GM12875 (cell line): ENCODE data around the gene AWAT2.
"Not testable (repeated sequence)": the region's sequence is repeated elsewhere in the genome, so short reads cannot be mapped to it uniquely, and the experiment has no call there.

Source experiments
- H3K4me3 ChIP-seq: one replicate; pipeline ENCODE4 v1.5.1; 2011; ENCODE audit warnings: low read depth, low read length, control low read depth
- TF ChIP-seq, protein P1 (sequence below): IDR thresholded peaks from 2 replicates; pipeline ENCODE4 v1.5.1; 2011; ENCODE audit warnings: low read depth, mild to moderate bottlenecking, control low read depth, inconsistent platforms, low read length, moderate library complexity, borderline replicate concordance; ENCODE audit not compliant: insufficient read depth

The AWAT2 gene

DNA sequence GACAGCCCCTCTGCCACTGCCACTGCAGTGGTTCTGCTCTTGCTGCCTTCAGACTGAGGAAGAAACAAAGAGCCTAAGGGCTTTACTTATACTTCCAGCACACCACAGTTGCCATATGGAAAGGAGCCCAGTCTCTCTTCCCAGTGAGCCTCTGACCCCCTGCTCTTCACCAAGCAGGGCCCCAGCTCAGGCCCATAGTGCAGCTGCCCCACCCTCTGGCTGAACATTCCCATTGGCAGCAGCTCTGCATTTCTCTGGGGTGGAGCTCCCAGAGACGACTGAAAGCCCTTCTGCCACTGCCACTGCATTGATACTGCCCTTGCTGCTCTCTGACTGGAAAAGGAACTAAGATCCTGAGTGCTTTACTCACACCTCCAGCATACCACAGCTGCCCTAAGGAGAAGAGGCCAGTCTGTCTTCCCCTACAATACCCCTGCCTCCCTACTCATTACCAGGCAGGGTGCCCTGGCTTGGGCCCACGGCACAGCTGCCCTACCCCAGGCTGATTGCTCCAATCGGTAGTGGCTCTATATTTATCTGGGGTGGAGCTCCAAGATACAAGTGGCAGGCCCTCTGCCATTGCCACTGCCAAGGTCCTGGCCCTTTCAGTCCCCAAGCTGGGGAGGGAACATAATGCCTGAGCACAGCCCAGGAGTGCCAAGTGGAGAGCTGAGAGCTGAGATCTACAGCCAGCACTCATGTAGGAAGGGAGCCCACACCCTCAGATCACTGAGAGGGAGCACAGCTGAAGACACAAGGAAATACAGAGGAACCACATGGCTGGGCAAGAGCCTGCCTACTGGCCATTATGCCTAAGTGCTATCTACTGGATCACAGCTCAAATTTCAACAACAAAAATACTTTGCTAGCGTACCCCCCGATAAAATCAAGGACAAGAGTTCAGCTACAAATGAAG is 36.0 kb downstream of the AWAT2 start:
- TF ChIP-seq, protein P1, sequence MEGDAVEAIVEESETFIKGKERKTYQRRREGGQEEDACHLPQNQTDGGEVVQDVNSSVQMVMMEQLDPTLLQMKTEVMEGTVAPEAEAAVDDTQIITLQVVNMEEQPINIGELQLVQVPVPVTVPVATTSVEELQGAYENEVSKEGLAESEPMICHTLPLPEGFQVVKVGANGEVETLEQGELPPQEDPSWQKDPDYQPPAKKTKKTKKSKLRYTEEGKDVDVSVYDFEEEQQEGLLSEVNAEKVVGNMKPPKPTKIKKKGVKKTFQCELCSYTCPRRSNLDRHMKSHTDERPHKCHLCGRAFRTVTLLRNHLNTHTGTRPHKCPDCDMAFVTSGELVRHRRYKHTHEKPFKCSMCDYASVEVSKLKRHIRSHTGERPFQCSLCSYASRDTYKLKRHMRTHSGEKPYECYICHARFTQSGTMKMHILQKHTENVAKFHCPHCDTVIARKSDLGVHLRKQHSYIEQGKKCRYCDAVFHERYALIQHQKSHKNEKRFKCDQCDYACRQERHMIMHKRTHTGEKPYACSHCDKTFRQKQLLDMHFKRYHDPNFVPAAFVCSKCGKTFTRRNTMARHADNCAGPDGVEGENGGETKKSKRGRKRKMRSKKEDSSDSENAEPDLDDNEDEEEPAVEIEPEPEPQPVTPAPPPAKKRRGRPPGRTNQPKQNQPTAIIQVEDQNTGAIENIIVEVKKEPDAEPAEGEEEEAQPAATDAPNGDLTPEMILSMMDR = no peak
- no peak overlapping the region for H3K4me3 ChIP-seq

DNA sequence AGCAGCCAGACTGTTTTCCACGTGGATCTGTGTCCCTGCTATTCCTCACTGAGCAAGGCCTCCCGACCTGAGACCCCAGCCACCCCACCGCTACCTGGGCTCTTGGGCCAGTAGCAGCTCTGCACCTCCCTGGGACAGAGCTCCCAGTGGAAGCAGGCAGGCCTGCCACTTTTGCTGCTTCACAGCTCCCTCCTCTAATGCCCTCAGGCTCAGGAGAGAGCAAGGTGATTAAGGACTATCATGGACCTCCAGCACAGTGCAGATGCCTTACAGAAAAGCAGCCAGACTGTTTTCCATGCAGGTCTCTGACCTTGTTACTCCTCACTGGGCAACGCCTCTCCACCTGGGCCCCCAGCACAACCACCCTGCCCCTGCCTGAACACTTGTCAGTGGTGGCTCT is 37.0 kb downstream of the AWAT2 start:
- no peak overlapping the region for H3K4me3 ChIP-seq
- TF ChIP-seq, protein P1 = no peak

DNA sequence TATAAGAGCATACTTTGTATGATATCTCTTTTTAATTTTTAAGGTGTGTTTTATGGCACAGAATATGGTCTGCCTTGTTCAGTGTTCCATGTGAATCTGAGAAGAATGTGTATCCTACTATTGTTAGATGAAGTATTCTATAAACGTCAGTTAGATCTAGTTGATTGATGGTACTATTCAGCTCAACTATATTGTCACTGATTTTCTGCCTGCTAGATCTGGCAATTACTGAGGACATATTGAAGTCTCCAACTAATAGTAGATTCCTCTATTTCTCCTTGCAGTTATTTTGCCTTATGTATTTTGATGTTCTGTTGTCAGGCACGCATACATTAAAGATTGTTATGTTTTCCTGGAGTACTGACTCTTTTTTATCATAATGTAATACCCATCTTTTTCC is 39.8 kb downstream of the AWAT2 start:
- H3K4me3 ChIP-seq = no peak overlapping the region
- TF ChIP-seq, protein P1 = no peak

DNA sequence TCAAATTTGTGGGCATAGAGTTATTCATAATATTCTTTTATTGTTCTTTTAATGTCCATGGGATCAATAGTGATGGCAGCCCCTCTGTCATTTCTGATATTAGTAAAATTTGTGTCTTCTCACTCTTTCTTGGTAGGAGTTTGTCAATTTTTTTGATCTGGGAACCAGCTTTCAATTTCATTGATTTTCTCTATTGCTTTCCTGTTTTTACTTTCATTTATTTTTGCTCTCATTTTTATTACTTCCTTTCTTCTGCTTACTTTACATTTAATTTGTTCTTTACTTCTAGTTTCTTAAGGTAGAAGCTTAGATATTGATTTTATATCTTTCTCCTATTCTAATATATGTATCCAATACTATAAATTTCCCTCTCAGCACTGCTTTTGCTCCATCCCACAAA is 40.7 kb downstream of the AWAT2 start:
- TF ChIP-seq, protein P1 = no peak
- H3K4me3 ChIP-seq = no peak overlapping the region

DNA sequence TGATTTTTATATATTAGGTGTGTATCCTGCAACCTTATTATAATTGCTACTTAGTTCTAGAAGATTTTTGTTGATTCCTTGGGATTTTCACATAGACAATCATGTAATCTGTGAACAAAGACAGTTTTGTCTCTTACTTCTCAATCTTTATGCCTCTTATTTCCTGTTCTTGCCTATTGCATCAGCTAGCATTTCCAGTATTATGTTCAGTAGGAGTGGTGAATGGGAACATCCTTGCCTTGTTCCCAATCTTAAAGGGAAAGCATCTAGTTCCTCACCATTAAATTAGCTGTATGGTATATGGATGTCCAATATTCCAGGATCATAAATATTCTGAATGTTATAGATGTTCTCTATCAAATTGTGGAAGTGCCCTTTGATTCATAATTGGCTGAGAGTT is 41.8 kb downstream of the AWAT2 start:
- H3K4me3 ChIP-seq = no peak overlapping the region
- TF ChIP-seq, protein P1 = no peak

DNA sequence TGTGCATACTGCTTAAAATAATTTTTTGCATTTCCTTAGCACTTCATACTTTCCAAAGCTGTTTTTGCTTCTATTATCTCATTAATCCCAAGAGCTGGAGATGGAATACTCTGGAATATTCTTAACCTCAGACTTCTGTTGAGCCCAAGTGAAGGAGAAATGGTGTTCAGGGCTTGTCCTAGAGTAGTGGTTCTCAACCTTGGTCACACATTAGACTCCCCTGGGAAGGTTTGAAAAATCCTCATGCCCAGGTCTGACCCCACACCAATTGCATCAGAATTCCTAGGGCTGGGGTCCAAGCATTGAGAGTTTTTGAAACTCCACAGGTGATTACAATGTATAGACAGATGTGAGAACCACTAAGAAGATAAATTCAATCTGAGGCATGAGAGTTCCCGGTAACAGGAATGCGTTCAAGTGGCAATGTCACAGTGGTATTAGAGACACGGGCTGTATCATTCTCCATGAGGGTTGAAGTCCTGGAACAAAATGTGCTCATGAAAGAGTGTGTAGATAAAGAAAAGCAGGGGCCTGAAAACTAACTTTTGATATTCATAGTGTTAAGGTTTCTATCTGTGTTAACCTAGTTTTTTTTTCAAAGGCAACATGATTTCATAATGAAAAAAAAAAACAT is 47.9 kb downstream of the AWAT2 start:
- TF ChIP-seq, protein P1 = no peak
- H3K4me3 ChIP-seq = no peak overlapping the region

DNA sequence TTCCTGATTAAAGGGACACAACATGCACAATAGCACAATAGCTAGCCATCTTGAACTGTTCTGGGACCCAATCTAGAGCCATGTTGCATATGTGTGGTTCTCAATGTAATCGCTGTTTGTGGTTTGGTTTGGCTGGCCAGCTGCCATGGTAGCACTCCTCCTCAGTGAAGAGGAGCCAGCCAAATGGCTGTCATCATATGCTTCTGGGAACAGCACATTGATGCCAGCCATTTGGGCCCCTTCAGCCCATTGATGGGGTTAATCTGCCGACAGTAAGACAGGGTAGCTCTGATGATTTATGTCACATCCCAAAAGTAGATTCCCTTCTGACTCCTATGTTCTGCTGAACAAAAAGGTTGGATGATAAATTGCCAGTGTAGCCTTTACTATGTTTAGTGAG is 48.5 kb downstream of the AWAT2 start:
- H3K4me3 ChIP-seq = no peak overlapping the region
- TF ChIP-seq, protein P1 = no peak

DNA sequence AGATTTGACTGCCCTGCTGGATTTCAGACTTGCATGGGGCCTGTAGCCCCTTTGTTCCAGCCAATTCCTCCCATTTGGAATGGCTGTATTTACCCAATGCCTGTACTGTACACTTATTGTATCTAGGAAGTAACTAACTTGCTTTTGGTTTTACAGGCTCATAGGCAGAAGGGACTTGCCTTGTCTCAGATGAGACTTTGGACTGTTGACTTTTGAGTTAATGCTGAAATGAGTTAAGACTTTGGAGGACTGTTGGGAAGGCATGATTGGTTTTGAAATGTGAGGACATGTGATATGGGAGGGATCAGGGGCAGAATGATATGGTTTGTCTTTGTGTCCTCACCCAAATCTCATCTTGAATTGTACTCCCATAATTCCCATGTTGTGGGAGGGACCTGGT is 51.4 kb downstream of the AWAT2 start:
- H3K4me3 ChIP-seq = not testable (repeated sequence)
